Peyer's patch (tissue), 4 donors: ENCODE results near the gene CENPU.

Source experiments
- POLR2A ChIP-seq, 2 donors: fragments of 450-650 bp; IDR thresholded peaks; one replicate each; pipeline ENCODE4 v1.5.1; 2017; ENCODE audit warnings: antibody characterized with exemption in 2 of 2, mild to moderate bottlenecking in 2 of 2, moderate library complexity in 2 of 2
- TF ChIP-seq, protein P1 (sequence below), 6 experiments: fragments of 450-650 bp in 4 of 6; fragments of 200-600 bp in 2 of 6; sonication (generic) in 1 of 6; IDR thresholded peaks; one replicate each; pipeline ENCODE4 v1.5.1; 2017 to 2019; ENCODE audit warnings: antibody characterized with exemption in 6 of 6, mild to moderate bottlenecking in 3 of 6, moderate library complexity in 1 of 6

DNA sequence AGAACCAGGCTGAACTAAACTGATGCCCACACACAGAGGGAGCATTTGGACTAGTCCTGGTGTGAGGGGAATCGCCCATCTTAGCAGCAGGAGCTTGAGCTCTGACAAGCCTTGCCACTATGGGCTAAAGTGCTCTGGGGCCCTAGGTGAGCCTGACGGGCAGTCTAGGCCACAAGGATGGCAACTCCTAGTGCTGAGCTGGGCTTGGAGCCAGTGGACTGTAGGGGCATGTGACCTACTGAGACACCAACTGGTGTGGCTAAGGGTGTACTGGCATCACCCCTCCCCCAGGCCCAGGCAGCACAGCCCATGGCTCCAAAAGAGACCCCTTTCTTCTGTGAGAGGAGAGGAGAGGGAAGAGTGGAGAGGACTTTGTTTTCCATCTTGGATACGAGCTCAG lies 14.5 kb downstream of the CENPU start:
- TF ChIP-seq, protein P1, sequence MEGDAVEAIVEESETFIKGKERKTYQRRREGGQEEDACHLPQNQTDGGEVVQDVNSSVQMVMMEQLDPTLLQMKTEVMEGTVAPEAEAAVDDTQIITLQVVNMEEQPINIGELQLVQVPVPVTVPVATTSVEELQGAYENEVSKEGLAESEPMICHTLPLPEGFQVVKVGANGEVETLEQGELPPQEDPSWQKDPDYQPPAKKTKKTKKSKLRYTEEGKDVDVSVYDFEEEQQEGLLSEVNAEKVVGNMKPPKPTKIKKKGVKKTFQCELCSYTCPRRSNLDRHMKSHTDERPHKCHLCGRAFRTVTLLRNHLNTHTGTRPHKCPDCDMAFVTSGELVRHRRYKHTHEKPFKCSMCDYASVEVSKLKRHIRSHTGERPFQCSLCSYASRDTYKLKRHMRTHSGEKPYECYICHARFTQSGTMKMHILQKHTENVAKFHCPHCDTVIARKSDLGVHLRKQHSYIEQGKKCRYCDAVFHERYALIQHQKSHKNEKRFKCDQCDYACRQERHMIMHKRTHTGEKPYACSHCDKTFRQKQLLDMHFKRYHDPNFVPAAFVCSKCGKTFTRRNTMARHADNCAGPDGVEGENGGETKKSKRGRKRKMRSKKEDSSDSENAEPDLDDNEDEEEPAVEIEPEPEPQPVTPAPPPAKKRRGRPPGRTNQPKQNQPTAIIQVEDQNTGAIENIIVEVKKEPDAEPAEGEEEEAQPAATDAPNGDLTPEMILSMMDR (IDR thresholded peaks at IDR 0.05) = no peak
- TF ChIP-seq POLR2A (IDR thresholded peaks at IDR 0.05) = no peak
